Anterior cingulate cortex (tissue), 58 donors: ENCODE data around the gene PRXL2A.
"Not testable (repeated sequence)": the region's sequence is repeated elsewhere in the genome, so short reads cannot be mapped to it uniquely, and the experiment has no call there.

Source experiments
- DNase-seq, 58 donors: peaks; one replicate each; lab custom pipeline; 2025; lab: John Stamatoyannopoulos, UW

Gene PRXL2A

GRCh38 chr10:80472234-80473095 is 64.1 kb downstream of the PRXL2A start:
- DNase-seq = no peak

DNA sequence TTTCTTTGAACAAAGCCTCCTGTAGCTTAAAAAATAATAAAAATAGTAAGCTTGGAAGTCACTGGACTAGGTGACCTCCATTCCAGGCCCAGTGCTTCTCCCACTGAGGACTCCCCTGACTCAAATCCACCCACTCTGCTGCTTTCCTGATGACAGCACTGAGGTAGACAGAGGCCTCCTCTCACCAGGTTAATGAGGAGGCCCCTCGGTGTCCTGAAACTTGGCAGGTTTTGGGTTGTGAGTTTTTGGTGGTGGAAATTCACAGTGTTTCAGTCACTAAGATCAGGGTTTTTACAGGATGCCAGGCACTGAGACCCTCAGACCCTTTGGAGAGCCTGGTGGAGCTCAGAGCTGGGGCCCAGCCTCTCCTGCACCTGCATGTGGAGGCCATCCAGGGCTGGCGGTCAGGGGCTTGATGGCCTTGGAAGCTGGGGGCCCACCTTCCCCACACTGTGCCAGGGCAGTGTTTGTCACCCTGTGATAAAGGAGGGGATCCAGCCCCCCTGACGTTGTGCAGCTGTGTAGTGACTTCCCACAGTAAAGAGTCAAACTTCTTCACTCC is 64.8 kb downstream of the PRXL2A start:
- DNase-seq = no peak

DNA sequence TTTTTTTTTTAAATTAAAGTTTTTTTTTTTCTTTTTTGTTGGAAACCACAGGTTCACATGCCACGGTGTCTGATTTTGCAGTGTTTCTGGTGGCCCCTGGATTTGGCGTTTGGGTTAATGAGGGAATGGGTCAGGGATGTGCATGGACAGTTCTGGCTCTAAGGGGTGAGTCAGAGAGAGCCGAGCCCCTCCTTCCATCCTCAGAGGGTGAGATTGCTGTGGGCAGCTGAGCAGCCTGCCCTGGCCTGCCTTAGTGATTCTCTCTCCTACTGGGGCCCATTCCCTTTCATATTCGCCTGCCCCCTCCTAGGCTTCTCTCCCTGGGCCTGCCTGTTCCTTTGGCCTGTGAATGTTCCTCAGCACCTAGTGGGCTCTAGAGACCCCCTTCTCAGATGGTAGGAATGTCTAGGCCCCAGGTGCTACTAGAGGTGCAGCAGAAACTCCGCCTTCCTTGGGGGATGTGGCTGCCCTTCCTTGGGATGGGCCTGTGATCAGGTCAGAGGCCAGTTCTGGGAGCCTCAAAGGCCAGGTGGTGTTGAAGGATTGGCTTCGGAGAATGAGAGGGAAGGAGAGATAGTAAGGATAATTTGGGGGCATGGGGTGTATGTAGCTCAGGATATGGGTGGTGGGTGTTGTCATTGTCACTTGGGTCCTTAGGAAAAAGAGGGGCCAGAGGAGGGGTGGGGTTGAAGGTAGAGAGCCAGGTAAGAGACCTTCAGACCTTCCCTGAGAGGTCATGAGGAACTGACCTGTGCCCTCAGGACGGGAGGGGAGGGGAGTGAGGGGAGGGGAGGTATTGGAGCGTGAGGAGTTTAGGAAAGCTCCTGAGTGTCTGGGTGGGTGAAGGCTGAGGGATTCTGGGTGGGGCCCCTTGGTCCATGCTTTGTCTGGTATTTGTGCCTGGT is 65.6 kb downstream of the PRXL2A start:
- no peak for DNase-seq

DNA sequence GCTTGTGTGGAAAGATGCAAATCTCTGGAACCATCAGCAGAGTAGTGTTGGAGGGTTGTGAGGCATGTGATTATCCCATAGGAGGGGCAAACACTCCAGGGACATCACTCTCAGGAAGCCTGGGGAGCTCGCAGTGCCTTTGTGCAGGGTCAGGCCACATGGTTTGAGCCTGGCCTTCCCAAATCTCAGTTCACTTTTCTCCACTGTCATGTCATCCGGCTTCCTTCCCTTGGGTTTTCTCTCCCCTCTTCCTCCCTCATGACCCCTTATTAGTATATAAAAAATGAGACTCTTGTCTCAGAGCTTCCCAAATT is 66.2 kb downstream of the PRXL2A start:
- no peak for DNase-seq

GRCh38 chr10:80474941-80475340 is 66.6 kb downstream of the PRXL2A start:
- DNase-seq = no peak

DNA sequence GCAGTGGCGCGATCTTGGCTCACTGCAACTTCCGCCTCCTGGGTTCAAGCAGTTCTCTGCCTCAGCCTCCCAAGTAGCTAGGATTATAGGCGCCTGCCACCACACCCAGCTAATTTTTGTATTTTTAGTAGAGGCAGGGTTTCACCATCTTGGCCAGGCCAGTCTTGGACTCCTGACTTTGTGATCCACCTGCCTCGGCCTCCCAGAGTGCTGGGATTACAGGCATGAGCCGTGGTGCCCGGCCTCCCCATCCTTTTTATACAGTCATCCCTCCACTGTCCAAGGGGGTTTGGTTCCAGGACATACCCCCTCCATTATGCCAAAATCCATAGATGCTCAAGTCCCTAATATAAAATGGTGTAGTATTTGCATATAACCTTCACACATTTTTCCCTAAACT is 67.3 kb downstream of the PRXL2A start:
- DNase-seq = not testable (repeated sequence)

DNA sequence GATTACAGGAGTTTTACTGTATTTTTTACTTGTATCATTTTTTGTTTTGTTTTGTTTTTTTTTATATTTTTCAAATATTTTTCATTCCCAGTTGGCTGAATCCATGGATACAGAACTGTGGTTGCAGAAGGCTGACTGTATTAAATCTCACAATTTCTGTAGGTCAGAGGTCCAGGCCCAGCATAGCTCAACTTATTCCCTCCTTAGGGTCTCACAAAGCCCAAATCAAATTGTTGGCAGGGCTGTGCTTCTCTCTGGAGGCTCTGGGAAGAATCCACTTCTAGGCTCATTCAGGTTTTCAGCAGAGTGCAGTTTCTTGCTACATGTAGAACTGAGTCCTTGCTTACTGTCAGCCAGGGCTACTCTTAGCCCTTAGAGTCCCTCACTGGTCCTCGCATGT is 68.3 kb downstream of the PRXL2A start:
- no peak for DNase-seq

DNA sequence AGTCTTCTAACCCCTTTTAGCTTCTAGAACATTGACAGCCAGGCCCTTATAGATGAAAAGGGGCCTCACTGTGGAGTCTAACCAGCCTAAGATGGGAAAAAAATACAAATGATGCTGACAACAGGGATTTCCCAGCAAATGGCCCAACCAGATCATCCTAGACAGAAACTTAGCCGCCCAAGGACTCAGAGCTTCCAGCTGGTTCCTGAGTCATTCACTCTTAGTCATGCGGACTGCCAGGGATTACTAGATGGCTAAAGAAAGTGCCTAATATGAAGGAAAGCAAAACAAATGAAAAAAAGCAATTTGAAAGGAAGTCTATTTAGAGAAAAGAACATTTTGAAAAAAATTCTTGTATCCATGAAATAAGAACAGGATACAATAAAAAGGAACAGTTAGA is 69.5 kb downstream of the PRXL2A start:
- no peak for DNase-seq

DNA sequence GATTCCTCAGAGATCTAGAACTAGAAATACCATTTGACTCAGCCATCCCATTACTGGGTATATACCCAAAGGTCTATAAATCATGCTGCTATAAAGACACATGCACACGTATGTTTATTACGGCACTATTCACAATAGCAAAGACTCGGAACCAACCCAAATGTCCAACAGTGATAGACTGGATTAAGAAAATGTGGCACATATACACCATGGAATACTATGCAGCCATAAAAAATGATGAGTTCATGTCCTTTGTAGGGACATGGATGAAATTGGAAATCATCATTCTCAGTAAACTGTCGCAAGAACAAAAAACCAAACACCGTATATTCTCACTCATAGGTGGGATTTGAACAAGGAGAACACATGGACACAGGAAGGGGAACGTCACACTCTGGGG is 72.0 kb downstream of the PRXL2A start:
- not testable (repeated sequence) for DNase-seq

DNA sequence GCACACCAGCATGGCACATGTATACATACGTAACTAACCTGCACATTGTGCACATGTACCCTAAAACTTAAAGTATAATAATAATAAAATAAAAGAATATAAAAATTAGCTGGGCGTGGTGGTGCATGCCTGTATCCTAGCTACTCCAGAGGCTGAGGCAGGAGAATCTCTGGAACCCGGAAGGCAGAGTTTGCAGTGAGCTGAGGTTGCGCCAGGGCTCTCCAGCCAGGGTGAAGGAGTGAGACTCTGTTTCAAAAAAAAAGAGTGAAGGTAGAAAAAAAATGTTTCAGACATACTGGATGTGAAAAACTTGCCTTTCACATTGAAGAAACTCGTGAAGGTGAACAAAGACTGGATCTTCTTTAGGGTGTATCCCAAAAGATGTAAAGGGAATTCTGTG is 72.5 kb downstream of the PRXL2A start:
- no peak for DNase-seq

GRCh38 chr10:80484243-80484642 is 75.9 kb downstream of the PRXL2A start:
- no peak for DNase-seq

DNA sequence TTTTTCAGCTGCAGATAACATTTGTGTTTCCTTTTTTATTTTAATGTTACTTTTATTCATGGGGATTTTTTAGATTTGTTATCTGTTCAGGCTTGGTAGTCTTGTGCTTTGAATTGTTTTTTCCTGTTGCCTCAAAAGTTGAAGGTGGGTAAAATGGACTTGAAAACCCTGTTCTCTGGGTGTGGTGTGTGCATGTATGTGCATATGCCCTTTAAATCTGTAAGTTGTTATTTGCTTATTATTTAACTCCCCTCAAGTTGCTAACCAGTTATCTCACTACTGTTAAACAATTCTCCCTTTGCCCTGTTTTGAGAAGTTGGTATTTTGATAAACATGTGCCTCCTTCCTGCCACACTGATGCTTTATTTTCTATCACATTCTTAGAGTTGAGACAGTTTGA is 76.3 kb downstream of the PRXL2A start:
- DNase-seq = no peak

- no peak for DNase-seq
Measured at GRCh38 chr10:80485076-80485945, 77.0 kb downstream of the PRXL2A start.

GRCh38 chr10:80485946-80486764 is 77.8 kb downstream of the PRXL2A start:
- no peak for DNase-seq
